Measurements from ENCODE around the gene NMRK2. TPM values are rescaled to one million over a fixed set of nuclear protein-coding genes. Genes with fewer than 3 reads are reported as not detected.

Gene NMRK2
- polyA plus RNA-seq, 3 donors: 0.13 to 0.40 TPM; not detected in 1

GRCh38 chr19:3981736-3982681 lies 49.1 kb downstream of the NMRK2 start:
- DNase-seq: no peak

DNA sequence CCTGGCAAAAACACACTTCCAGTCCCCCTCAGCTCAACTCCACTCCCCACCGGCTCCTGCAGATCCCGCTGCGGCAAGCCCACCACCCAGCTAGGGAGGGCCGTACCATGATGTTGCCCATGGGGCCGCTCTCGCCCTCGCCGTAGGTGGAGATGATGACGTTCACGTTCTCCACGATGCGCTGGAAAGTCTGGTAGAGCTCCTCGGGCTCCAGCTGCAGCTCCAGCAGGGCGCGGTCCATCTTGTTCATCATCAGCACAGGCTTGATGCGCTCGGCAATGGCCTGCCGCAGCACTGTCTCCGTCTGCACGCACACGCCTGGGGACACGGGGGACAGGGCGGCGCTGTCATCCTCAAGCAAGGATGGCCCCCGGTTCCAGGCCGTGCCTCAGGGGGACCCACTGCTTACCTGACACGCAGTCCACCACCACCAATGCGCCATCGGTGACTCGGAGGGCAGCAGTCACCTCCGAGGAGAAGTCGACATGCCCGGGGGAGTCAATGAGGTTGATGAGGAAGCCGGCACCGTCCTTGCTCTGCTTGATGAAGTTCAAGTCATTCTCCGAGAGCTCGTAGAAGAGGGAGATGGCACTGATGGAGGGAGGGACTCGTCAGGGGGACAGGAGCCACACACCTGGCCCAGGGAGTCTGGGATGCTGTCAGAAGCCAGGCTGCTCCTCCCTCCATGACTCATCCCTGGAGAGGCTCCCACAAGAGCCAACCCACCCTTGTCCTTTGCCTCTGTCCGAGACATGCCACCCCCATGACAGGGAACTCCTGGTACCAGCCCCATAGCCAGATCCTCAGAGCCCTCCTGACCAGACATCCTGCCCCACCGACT lies 50.1 kb downstream of the NMRK2 start:
- no peak for DNase-seq

- DNase-seq: no peak
These were observed 50.7 kb downstream of the NMRK2 start for GRCh38 chr19:3983542-3983914.

GRCh38 chr19:3983936-3984583 lies 51.2 kb downstream of the NMRK2 start:
- DNase-seq: no peak

GRCh38 chr19:3984584-3984907 lies 51.7 kb downstream of the NMRK2 start:
- no peak for DNase-seq

- peak; percentile 90 for DNase-seq
These were observed 52.2 kb downstream of the NMRK2 start, which contains the start of gene EEF2 for GRCh38 chr19:3984908-3985642. EEF2 (minus strand) TSS chr19:3985463; CDS start chr19:3985380, 83 bp downstream.

GRCh38 chr19:3985643-3986259 lies 52.9 kb downstream of the NMRK2 start:
- DNase-seq: no peak

GRCh38 chr19:3986260-3987041 lies 53.6 kb downstream of the NMRK2 start:
- peak; percentile 85 for DNase-seq

GRCh38 chr19:3987619-3988371 lies 54.9 kb downstream of the NMRK2 start:
- peak; percentile 81 for DNase-seq

GRCh38 chr19:3990815-3991117 lies 57.9 kb downstream of the NMRK2 start:
- DNase-seq: no peak

Other genes starting within 250 kb of the NMRK2 start
- gene PIP5K1C, start 232.6 kb upstream of the NMRK2 start, polyA plus RNA-seq (ENCODE audit: insufficient read length in 3 of 3): 10 to 100 TPM; 29.0 to 32.7 (median 31.2) TPM
- 10 to 100 TPM; 12.1 to 14.5 (median 12.7) TPM for gene TJP3, start 224.7 kb upstream of the NMRK2 start, polyA plus RNA-seq (ENCODE audit: insufficient read length in 3 of 3)
- 10 to 100 TPM; 19.9 to 23.9 (median 20.4) TPM for gene APBA3, start 171.4 kb upstream of the NMRK2 start, polyA plus RNA-seq (ENCODE audit: insufficient read length in 3 of 3)
- 10 to 100 TPM; 37.8 to 48.6 (median 39.3) TPM for gene MRPL54, start 170.4 kb upstream of the NMRK2 start, polyA plus RNA-seq (ENCODE audit: insufficient read length in 3 of 3)
- not detected for gene RAX2, start 160.8 kb upstream of the NMRK2 start, polyA plus RNA-seq (ENCODE audit: insufficient read length in 3 of 3)
- 1 to 10 TPM; 1.6 to 2.4 (median 2.0) TPM for gene MATK, start 146.7 kb upstream of the NMRK2 start, polyA plus RNA-seq (ENCODE audit: insufficient read length in 3 of 3)
- 1 to 10 TPM; 1.9 to 3.4 (median 2.2) TPM for gene ZFR2, start 64.0 kb upstream of the NMRK2 start, polyA plus RNA-seq (ENCODE audit: insufficient read length in 3 of 3)
- gene ATCAY, start 52.4 kb upstream of the NMRK2 start, polyA plus RNA-seq (ENCODE audit: insufficient read length in 3 of 3): under 1 TPM; 0.15 to 0.70 (median 0.44) TPM
- gene DAPK3, start 38.0 kb downstream of the NMRK2 start, polyA plus RNA-seq (ENCODE audit: insufficient read length in 3 of 3): 10 to 100 TPM; 45.2 to 50.0 (median 49.5) TPM
- 1,000 to 10,000 TPM; 1,590 to 1,901 (median 1,709) TPM for gene EEF2, start 52.4 kb downstream of the NMRK2 start, polyA plus RNA-seq (ENCODE audit: insufficient read length in 3 of 3)
- gene PIAS4, start 74.7 kb downstream of the NMRK2 start, polyA plus RNA-seq (ENCODE audit: insufficient read length in 3 of 3): 10 to 100 TPM; 32.4 to 42.4 (median 36.2) TPM
- gene ZBTB7A, start 133.8 kb downstream of the NMRK2 start, polyA plus RNA-seq (ENCODE audit: insufficient read length in 3 of 3): 10 to 100 TPM; 11.3 to 12.4 (median 11.9) TPM
- gene MAP2K2, start 191.1 kb downstream of the NMRK2 start, polyA plus RNA-seq (ENCODE audit: insufficient read length in 3 of 3): 100 to 1,000 TPM; 118 to 137 (median 133) TPM
- gene CREB3L3, start 220.6 kb downstream of the NMRK2 start, polyA plus RNA-seq (ENCODE audit: insufficient read length in 3 of 3): 1 to 10 TPM in 2 of 3 donors, under 1 TPM in 1; 0.87 to 1.4 (median 1.1) TPM
- gene SIRT6, start 249.5 kb downstream of the NMRK2 start, polyA plus RNA-seq (ENCODE audit: insufficient read length in 3 of 3): 10 to 100 TPM; 21.9 to 29.5 (median 23.3) TPM
- gene ANKRD24, start 249.6 kb downstream of the NMRK2 start, polyA plus RNA-seq (ENCODE audit: insufficient read length in 3 of 3): 1 to 10 TPM; 1.1 to 2.4 (median 1.7) TPM